GM12874 (cell line): ENCODE results near the gene LRFN2.

Experiments used
- CTCF ChIP-seq: IDR thresholded peaks from 2 replicates; pipeline ENCODE4 v1.5.1; 2011; ENCODE audit warnings: low read depth, mild to moderate bottlenecking, control low read depth, low read length, moderate library complexity; ENCODE audit not compliant: insufficient read depth

The LRFN2 gene

GRCh38 chr6:40387127-40387870, 199.9 kb downstream of the LRFN2 start:
- TF ChIP-seq CTCF, result no peak

GRCh38 chr6:40386200-40386599, 201.0 kb downstream of the LRFN2 start:
- no peak for TF ChIP-seq CTCF

- TF ChIP-seq CTCF, result no peak
These were observed 203.6 kb downstream of the LRFN2 start for GRCh38 chr6:40383348-40384115.

- TF ChIP-seq CTCF, result no peak
These were observed 206.9 kb downstream of the LRFN2 start for GRCh38 chr6:40380271-40380670.

GRCh38 chr6:40379811-40380210, 207.4 kb downstream of the LRFN2 start:
- no peak for TF ChIP-seq CTCF

GRCh38 chr6:40378725-40379074, 208.5 kb downstream of the LRFN2 start:
- no peak for TF ChIP-seq CTCF

- no peak for TF ChIP-seq CTCF
These were observed 209.0 kb downstream of the LRFN2 start for GRCh38 chr6:40378071-40378724.
